ENCODE measurements around the gene PWWP2B.

Gene PWWP2B

DNA sequence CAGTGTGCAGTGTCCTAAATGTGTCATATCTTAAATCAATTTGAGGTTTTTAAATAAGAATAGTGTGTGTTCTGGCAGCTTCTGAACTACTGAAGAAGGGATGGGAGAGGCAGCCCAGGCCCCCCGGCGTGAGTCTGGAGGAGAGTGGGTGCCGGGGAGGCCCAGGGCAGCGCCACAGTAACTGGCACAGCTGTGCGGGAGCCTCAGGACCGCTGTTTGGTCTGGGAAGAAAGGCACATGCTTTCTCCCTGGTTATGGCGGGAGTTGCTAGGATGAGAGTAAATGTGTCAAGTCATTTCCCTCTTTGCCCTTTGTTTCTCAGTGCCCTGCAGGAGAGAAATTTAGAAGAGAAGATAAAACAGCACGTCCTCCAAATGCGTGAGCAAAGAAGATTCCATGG, 31.9 kb upstream of the PWWP2B start:
- no peak overlapping the region for H2AFZ ChIP-seq (ENCODE audit: low read length)
- H3K4me1 ChIP-seq (ENCODE audit: insufficient read depth, low read length, poor library complexity, severe bottlenecking) = no peaks in the 10 kb centered on the region
- no peaks in the 10 kb centered on the region for H3K9me3 ChIP-seq (ENCODE audit: insufficient read depth, low read depth, low read length)
- H4K20me1 ChIP-seq (ENCODE audit: insufficient read depth, low read length, poor library complexity, severe bottlenecking) = no peaks in the 10 kb centered on the region
- no peaks in the 10 kb centered on the region for H3K9me2 ChIP-seq (replicated peaks; ENCODE audit: low read depth, low read length)
- TF ChIP-seq, protein P1, sequence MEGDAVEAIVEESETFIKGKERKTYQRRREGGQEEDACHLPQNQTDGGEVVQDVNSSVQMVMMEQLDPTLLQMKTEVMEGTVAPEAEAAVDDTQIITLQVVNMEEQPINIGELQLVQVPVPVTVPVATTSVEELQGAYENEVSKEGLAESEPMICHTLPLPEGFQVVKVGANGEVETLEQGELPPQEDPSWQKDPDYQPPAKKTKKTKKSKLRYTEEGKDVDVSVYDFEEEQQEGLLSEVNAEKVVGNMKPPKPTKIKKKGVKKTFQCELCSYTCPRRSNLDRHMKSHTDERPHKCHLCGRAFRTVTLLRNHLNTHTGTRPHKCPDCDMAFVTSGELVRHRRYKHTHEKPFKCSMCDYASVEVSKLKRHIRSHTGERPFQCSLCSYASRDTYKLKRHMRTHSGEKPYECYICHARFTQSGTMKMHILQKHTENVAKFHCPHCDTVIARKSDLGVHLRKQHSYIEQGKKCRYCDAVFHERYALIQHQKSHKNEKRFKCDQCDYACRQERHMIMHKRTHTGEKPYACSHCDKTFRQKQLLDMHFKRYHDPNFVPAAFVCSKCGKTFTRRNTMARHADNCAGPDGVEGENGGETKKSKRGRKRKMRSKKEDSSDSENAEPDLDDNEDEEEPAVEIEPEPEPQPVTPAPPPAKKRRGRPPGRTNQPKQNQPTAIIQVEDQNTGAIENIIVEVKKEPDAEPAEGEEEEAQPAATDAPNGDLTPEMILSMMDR (conservative IDR thresholded peaks at IDR 0.05; ENCODE audit: low read length) = no peak
- TF ChIP-seq EZH2phosphoT487 (IDR thresholded peaks at IDR 0.05; ENCODE audit: borderline replicate concordance) = no peak
- H3K27me3 ChIP-seq (ENCODE audit: insufficient read depth, low read length, poor library complexity, severe bottlenecking) = no peaks in the 10 kb centered on the region
- no peaks in the 10 kb centered on the region for H3K36me3 ChIP-seq (ENCODE audit: insufficient read depth, low read length)
- H3K9ac ChIP-seq (ENCODE audit: low read depth, low read length, poor library complexity, severe bottlenecking) = no peak overlapping the region
- H3F3A ChIP-seq (ENCODE audit: low read depth) = no peaks in the 10 kb centered on the region
- no peak overlapping the region for H3K4me2 ChIP-seq (ENCODE audit: low read depth, low read length, poor library complexity, severe bottlenecking)
- H3K79me2 ChIP-seq (ENCODE audit: insufficient read depth, low read length) = no peaks in the 10 kb centered on the region
- H3K4me3 ChIP-seq (ENCODE audit: low read length, poor library complexity, severe bottlenecking) = no peak overlapping the region

DNA sequence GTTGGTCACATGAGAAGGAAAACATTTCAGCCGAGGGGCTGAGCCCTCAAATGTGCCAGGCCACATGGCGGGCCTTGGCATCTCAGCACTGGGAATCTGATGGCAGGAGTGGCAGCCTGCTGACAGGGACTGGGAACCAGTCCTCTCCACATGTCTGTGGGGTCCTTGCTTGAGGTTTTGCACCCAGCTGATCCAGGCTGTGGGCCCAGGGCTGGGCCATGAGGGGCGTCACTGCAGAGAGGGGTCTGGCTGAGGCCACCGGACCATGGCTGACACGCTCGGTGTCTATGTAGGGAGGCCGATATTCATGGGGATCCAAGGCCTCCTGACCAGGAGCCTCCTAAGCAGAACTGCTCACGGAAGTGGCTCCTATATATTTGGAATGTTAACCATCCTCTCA, 31.0 kb upstream of the PWWP2B start:
- no peaks in the 10 kb centered on the region for H3K36me3 ChIP-seq (ENCODE audit: insufficient read depth, low read length)
- no peak overlapping the region for H3K9ac ChIP-seq (ENCODE audit: low read depth, low read length, poor library complexity, severe bottlenecking)
- H3K4me3 ChIP-seq (ENCODE audit: low read length, poor library complexity, severe bottlenecking) = no peak overlapping the region
- no peaks in the 10 kb centered on the region for H3F3A ChIP-seq (ENCODE audit: low read depth)
- H3K9me2 ChIP-seq (replicated peaks; ENCODE audit: low read depth, low read length) = no peaks in the 10 kb centered on the region
- H3K4me1 ChIP-seq (ENCODE audit: insufficient read depth, low read length, poor library complexity, severe bottlenecking) = no peaks in the 10 kb centered on the region
- H3K9me3 ChIP-seq (ENCODE audit: insufficient read depth, low read depth, low read length) = no peaks in the 10 kb centered on the region
- no peak overlapping the region for H2AFZ ChIP-seq (ENCODE audit: low read length)
- H3K4me2 ChIP-seq (ENCODE audit: low read depth, low read length, poor library complexity, severe bottlenecking) = no peak overlapping the region
- H3K27me3 ChIP-seq (ENCODE audit: insufficient read depth, low read length, poor library complexity, severe bottlenecking) = no peaks in the 10 kb centered on the region
- no peak for TF ChIP-seq EZH2phosphoT487 (IDR thresholded peaks at IDR 0.05; ENCODE audit: borderline replicate concordance)
- TF ChIP-seq, protein P1 (conservative IDR thresholded peaks at IDR 0.05; ENCODE audit: low read length) = no peak
- H4K20me1 ChIP-seq (ENCODE audit: insufficient read depth, low read length, poor library complexity, severe bottlenecking) = no peaks in the 10 kb centered on the region
- H3K79me2 ChIP-seq (ENCODE audit: insufficient read depth, low read length) = no peaks in the 10 kb centered on the region

DNA sequence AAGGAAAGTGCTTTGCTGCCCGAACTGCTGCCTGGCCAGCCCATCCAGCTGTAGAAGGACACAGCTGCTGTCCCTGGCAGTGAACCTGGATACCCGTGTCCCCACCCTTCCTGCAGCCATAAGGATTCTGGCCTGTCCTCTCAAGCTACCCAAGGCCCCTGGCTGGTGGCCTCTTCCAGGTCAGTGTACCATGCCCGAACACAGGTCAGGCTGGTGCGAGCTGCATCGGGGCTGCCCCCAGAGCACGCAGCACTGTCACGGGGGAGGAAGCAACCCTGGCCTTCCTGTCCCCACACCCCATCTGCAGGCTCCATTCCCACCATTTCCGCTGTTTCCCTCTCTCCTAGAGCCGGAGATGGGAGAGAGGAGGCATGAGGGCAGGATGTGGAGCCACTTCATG, 30.5 kb upstream of the PWWP2B start:
- Histone ChIP-seq H3F3A (ENCODE audit: low read depth) (no peaks in the 10 kb centered on the region), H3K4me2 (ENCODE audit: low read depth, low read length, poor library complexity, severe bottlenecking) (no peak overlapping the region)

More for the DNA sequence above, 30.5 kb upstream of the PWWP2B start:
- H3K9me3 ChIP-seq (ENCODE audit: insufficient read depth, low read depth, low read length) = no peaks in the 10 kb centered on the region
- no peaks in the 10 kb centered on the region for H3K36me3 ChIP-seq (ENCODE audit: insufficient read depth, low read length)
- H3K4me1 ChIP-seq (ENCODE audit: insufficient read depth, low read length, poor library complexity, severe bottlenecking) = no peaks in the 10 kb centered on the region
- H3K4me3 ChIP-seq (ENCODE audit: low read length, poor library complexity, severe bottlenecking) = no peak overlapping the region
- H3K27me3 ChIP-seq (ENCODE audit: insufficient read depth, low read length, poor library complexity, severe bottlenecking) = no peaks in the 10 kb centered on the region
- H3K9ac ChIP-seq (ENCODE audit: low read depth, low read length, poor library complexity, severe bottlenecking) = no peak overlapping the region
- TF ChIP-seq, protein P1 (conservative IDR thresholded peaks at IDR 0.05; ENCODE audit: low read length) = no peak
- TF ChIP-seq EZH2phosphoT487 (IDR thresholded peaks at IDR 0.05; ENCODE audit: borderline replicate concordance) = no peak
- no peaks in the 10 kb centered on the region for H3K9me2 ChIP-seq (replicated peaks; ENCODE audit: low read depth, low read length)
- H3K79me2 ChIP-seq (ENCODE audit: insufficient read depth, low read length) = no peaks in the 10 kb centered on the region
- no peak overlapping the region for H2AFZ ChIP-seq (ENCODE audit: low read length)
- no peaks in the 10 kb centered on the region for H4K20me1 ChIP-seq (ENCODE audit: insufficient read depth, low read length, poor library complexity, severe bottlenecking)

Data from Loucy (cell line).